HEK293T (cell line): ENCODE data around the gene AFF1.
"Not testable (repeated sequence)": the region's sequence is repeated elsewhere in the genome, so short reads cannot be mapped to it uniquely, and the experiment has no call there.

ENCODE experiments used
- CTCF ChIA-PET: fragments of 350-600 bp; formaldehyde crosslinking; extraction: SDS; loops from one replicate; lab custom pipeline; 2021; ENCODE audit warnings: antibody characterized with exemption, inconsistent platforms; lab: Yijun Ruan, JAX
- POLR2A ChIA-PET: fragments of 350-600 bp; formaldehyde crosslinking; extraction: SDS; loops from one replicate; lab custom pipeline; 2020; ENCODE audit warnings: antibody characterized with exemption, inconsistent platforms; lab: Yijun Ruan, JAX
- DNase-seq: peaks from one replicate; pipeline ENCODE4 v3.0.0; 2012; ENCODE audit warnings: mixed read lengths; ENCODE audit errors: extremely low spot score
- ARNT ChIP-seq: fragments of 450-650 bp; IDR thresholded peaks from 2 replicates; pipeline ENCODE4 v1.6.1; 2017; ENCODE audit warnings: mild to moderate bottlenecking
- BHLHE40 ChIP-seq: fragments of 450-650 bp; IDR thresholded peaks from 2 replicates; pipeline ENCODE4 v1.6.1; 2016; ENCODE audit warnings: mild to moderate bottlenecking, moderate library complexity, borderline replicate concordance
- CTBP1 ChIP-seq: fragments of 450-650 bp; IDR thresholded peaks from 2 replicates; pipeline ENCODE4 v1.6.1; 2016; ENCODE audit warnings: borderline replicate concordance
- ELF4 ChIP-seq: fragments of 450-650 bp; IDR thresholded peaks from 2 replicates; pipeline ENCODE4 v1.6.1; 2017; ENCODE audit warnings: antibody characterized with exemption
- FOXA1 ChIP-seq: fragments of 450-650 bp; IDR thresholded peaks from 2 replicates; pipeline ENCODE4 v1.6.1; 2016; ENCODE audit warnings: mild to moderate bottlenecking
- FOXK2 ChIP-seq: fragments of 450-650 bp; IDR thresholded peaks from 2 replicates; pipeline ENCODE4 v1.6.1; 2016; ENCODE audit warnings: mild to moderate bottlenecking
- FOXM1 ChIP-seq: fragments of 450-650 bp; IDR thresholded peaks from 2 replicates; pipeline ENCODE4 v1.6.1; 2017; ENCODE audit warnings: mild to moderate bottlenecking, borderline replicate concordance
- HDGF ChIP-seq: fragments of 450-650 bp; IDR thresholded peaks from 2 replicates; pipeline ENCODE4 v1.6.1; 2017; ENCODE audit warnings: antibody characterized with exemption, borderline replicate concordance
- L3MBTL2 ChIP-seq: fragments of 450-650 bp; conservative IDR thresholded peaks from 2 replicates; pipeline ENCODE4 v1.6.1; 2016; ENCODE audit warnings: mild to moderate bottlenecking
- LEF1 ChIP-seq: fragments of 450-650 bp; IDR thresholded peaks from 2 replicates; pipeline ENCODE4 v1.6.1; 2017; ENCODE audit warnings: mild to moderate bottlenecking, borderline replicate concordance
- NFRKB ChIP-seq: fragments of 450-650 bp; IDR thresholded peaks from 2 replicates; pipeline ENCODE4 v1.6.1; 2016; ENCODE audit warnings: mild to moderate bottlenecking, moderate library complexity
- PKNOX1 ChIP-seq: fragments of 450-650 bp; IDR thresholded peaks from 2 replicates; pipeline ENCODE4 v1.6.1; 2016
- SP1 ChIP-seq: fragments of 450-650 bp; IDR thresholded peaks from 2 replicates; pipeline ENCODE4 v1.6.1; 2017
- SUZ12 ChIP-seq: fragments of 450-650 bp; IDR thresholded peaks from 2 replicates; pipeline ENCODE4 v1.6.1; 2016; ENCODE audit warnings: mild to moderate bottlenecking
- TARDBP ChIP-seq: fragments of 450-650 bp; IDR thresholded peaks from 2 replicates; pipeline ENCODE4 v1.6.1; 2016
- ZNF384 ChIP-seq: fragments of 450-650 bp; IDR thresholded peaks from 2 replicates; pipeline ENCODE4 v1.6.1; 2016

Gene AFF1

GRCh38 chr4:87078987-87079486 is 144.2 kb downstream of the AFF1 start:
- DNase-seq: no peak
- POLR2A ChIA-PET: no interaction called here
- CTCF ChIA-PET: interaction anchor here (0.7 kb wide), 1 partner anchor 119 kb away, joined by 3 read pairs; no protein-coding TSS in a partner anchor
- TF ChIP-seq ZNF384: no peak

GRCh38 chr4:87079967-87080366 is 145.2 kb downstream of the AFF1 start:
- TF ChIP-seq FOXM1: no peak
- no peak for TF ChIP-seq CTBP1
- no peak for TF ChIP-seq PKNOX1
- TF ChIP-seq LEF1: no peak
- TF ChIP-seq HDGF: no peak
- no peak for TF ChIP-seq SP1
- no peak for TF ChIP-seq FOXA1
- TF ChIP-seq ARNT: no peak
- no peak for TF ChIP-seq NFRKB
- TF ChIP-seq BHLHE40: no peak
- no peak for TF ChIP-seq ELF4
- no peak for TF ChIP-seq TARDBP
- TF ChIP-seq L3MBTL2: no peak
- no peak for TF ChIP-seq ZNF384
- TF ChIP-seq SUZ12: no peak
- TF ChIP-seq FOXK2: no peak
- no peak for DNase-seq
- ChIA-PET CTCF (interaction anchor here (0.7 kb wide), 1 partner anchor 120 kb away, joined by 3 read pairs; no protein-coding TSS in a partner anchor), POLR2A (no interaction called here)

GRCh38 chr4:87080462-87080861 is 145.7 kb downstream of the AFF1 start:
- POLR2A ChIA-PET: no interaction called here
- CTCF ChIA-PET: no interaction called here
- TF ChIP-seq ZNF384 (no peak), HDGF (no peak), L3MBTL2 (no peak), NFRKB (no peak), ELF4 (no peak), FOXK2 (no peak), FOXM1 (no peak), LEF1 (no peak), SUZ12 (no peak), CTBP1 (no peak), PKNOX1 (no peak), FOXA1 (no peak)
- DNase-seq: no peak

- ChIA-PET POLR2A (no interaction called here), CTCF (no interaction called here)
- no peak for TF ChIP-seq CTBP1
- TF ChIP-seq FOXA1: no peak
- no peak for TF ChIP-seq HDGF
- TF ChIP-seq L3MBTL2: no peak
- TF ChIP-seq ELF4: no peak
- no peak for TF ChIP-seq NFRKB
- no peak for TF ChIP-seq SUZ12
- TF ChIP-seq FOXK2: no peak
- no peak for TF ChIP-seq TARDBP
- no peak for TF ChIP-seq SP1
- TF ChIP-seq LEF1: no peak
- no peak for TF ChIP-seq FOXM1
- no peak for TF ChIP-seq ZNF384
- TF ChIP-seq ARNT: no peak
- TF ChIP-seq PKNOX1: no peak
- TF ChIP-seq BHLHE40: no peak
- no peak for DNase-seq
Observed at GRCh38 chr4:87081826-87082225, 147.0 kb downstream of the AFF1 start.

- POLR2A ChIA-PET, DNase-seq, CTCF ChIA-PET: not testable (repeated sequence)
Observed at GRCh38 chr4:87085732-87086131, 150.9 kb downstream of the AFF1 start.

- CTCF ChIA-PET: no interaction called here
- TF ChIP-seq LEF1: no peak
- TF ChIP-seq ELF4: no peak
- TF ChIP-seq PKNOX1: no peak
- no peak for TF ChIP-seq NFRKB
- TF ChIP-seq FOXK2: no peak
- TF ChIP-seq L3MBTL2: no peak
- no peak for TF ChIP-seq HDGF
- no peak for TF ChIP-seq FOXA1
- no peak for TF ChIP-seq BHLHE40
- POLR2A ChIA-PET: no interaction called here
- no peak for DNase-seq
Observed at GRCh38 chr4:87086143-87086805, 151.5 kb downstream of the AFF1 start.
